ENCODE data around the gene EVL.

- TF ChIP-seq SUZ12 (IDR thresholded peaks at IDR 0.05; ENCODE audit: extremely low read depth, insufficient read depth, insufficient read length) (no peak), YY1 (IDR thresholded peaks at IDR 0.05; ENCODE audit: insufficient read depth, insufficient read length) (no peak)
Measured at GRCh38 chr14:100042286-100042685, 22.9 kb upstream of the EVL start.
